ENCODE results near the gene VWA3B.

VWA3B gene

DNA sequence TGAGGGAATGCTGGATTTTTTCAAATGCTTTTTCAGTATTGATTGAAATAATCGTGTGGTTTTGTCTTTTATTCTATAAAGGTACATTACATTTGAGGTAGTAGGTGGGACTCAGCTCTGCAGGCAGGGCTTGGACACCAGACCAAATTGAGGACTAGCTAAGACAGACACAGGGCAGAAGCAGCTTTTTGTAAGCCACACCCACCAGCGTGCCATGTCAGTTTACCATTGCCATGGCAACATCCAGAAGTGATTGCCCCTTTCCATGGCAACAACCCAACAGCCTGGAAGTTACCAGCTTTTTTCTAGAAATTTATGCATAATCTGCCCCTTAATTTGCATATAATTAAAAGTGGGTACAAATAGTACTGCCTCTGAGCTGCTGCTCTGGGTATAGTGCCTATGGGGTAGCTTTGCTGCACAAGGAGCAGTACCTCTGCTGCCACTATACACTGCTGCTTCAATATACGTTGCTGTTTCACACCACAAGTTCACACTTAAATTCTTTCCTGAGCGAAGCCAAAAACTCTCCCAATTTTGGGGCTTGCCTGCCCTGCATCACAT lies 23.6 kb upstream of the VWA3B start:
- H3K9ac ChIP-seq (ENCODE audit: low read depth, low read length): no peak overlapping the region
- H3K4me1 ChIP-seq (ENCODE audit: insufficient read depth, low read length): no peaks in the 10 kb centered on the region
- H3K9me3 ChIP-seq (ENCODE audit: insufficient read depth, low read depth, low read length): no peaks in the 10 kb centered on the region
- no peak overlapping the region for H3K27ac ChIP-seq (ENCODE audit: low read length)
- no peak overlapping the region for H3K4me3 ChIP-seq (ENCODE audit: low read length)
- H3K36me3 ChIP-seq (ENCODE audit: insufficient read depth, low read depth, low read length): no peaks in the 10 kb centered on the region
- no peaks in the 10 kb centered on the region for H3K27me3 ChIP-seq (ENCODE audit: insufficient read depth, low read length)

DNA sequence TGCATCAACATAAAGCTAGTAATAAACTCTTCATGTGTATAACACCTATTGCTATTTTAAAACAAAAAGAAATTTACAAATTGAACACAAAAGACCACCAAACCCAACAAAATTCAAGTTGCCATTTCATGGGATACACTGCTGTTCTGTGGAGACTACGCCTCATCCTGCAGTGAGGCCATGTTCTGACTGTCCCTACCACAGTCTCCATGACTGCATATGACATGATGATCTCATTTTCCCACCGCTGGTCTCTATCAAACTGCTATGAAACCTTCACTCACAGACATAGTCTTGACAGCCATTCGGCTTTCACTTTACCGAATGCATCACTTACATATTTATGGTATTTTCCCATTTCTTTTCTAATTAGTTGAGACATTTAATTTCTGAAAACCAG lies 21.2 kb upstream of the VWA3B start:
- Histone ChIP-seq H3K36me3 (ENCODE audit: insufficient read depth, low read depth, low read length) (no peaks in the 10 kb centered on the region), H3K27ac (ENCODE audit: low read length) (no peak overlapping the region), H3K9me3 (ENCODE audit: insufficient read depth, low read depth, low read length) (no peaks in the 10 kb centered on the region), H3K9ac (ENCODE audit: low read depth, low read length) (no peak overlapping the region), H3K4me3 (ENCODE audit: low read length) (no peak overlapping the region), H3K27me3 (ENCODE audit: insufficient read depth, low read length) (no peaks in the 10 kb centered on the region), H3K4me1 (ENCODE audit: insufficient read depth, low read length) (no peaks in the 10 kb centered on the region)

DNA sequence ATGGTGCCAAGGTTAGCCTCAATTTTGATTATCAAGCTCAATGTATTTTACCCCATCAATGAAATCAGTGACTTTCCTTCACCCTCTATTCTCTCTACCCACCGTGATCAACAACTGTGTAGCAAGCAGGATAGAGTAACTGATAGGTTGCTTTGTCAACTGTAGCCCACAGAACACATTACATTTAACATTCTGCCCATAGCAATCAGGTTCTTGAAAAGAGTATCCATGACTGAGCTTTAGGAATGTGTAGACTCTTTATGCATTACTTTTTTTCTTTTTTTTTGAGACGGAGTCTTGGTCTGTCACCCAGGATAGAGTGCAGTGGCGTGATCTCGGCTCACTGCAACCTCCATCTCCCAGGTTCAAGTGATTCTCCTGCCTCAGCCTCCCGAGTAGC lies 19.8 kb upstream of the VWA3B start:
- no peaks in the 10 kb centered on the region for H3K36me3 ChIP-seq (ENCODE audit: insufficient read depth, low read depth, low read length)
- H3K9me3 ChIP-seq (ENCODE audit: insufficient read depth, low read depth, low read length): no peaks in the 10 kb centered on the region
- no peaks in the 10 kb centered on the region for H3K4me1 ChIP-seq (ENCODE audit: insufficient read depth, low read length)
- H3K4me3 ChIP-seq (ENCODE audit: low read length): no peak overlapping the region
- H3K27me3 ChIP-seq (ENCODE audit: insufficient read depth, low read length): no peaks in the 10 kb centered on the region
- no peak overlapping the region for H3K9ac ChIP-seq (ENCODE audit: low read depth, low read length)
- no peak overlapping the region for H3K27ac ChIP-seq (ENCODE audit: low read length)

- H3K4me1 ChIP-seq (ENCODE audit: insufficient read depth, low read length): no peaks in the 10 kb centered on the region
- H3K27ac ChIP-seq (ENCODE audit: low read length): no peak overlapping the region
- H3K36me3 ChIP-seq (ENCODE audit: insufficient read depth, low read depth, low read length): no peaks in the 10 kb centered on the region
- no peak overlapping the region for H3K4me3 ChIP-seq (ENCODE audit: low read length)
- H3K9ac ChIP-seq (ENCODE audit: low read depth, low read length): no peak overlapping the region
- no peaks in the 10 kb centered on the region for H3K9me3 ChIP-seq (ENCODE audit: insufficient read depth, low read depth, low read length)
- H3K27me3 ChIP-seq (ENCODE audit: insufficient read depth, low read length): no peaks in the 10 kb centered on the region
Measured at GRCh38 chr2:98070081-98070480, 16.9 kb upstream of the VWA3B start.

DNA sequence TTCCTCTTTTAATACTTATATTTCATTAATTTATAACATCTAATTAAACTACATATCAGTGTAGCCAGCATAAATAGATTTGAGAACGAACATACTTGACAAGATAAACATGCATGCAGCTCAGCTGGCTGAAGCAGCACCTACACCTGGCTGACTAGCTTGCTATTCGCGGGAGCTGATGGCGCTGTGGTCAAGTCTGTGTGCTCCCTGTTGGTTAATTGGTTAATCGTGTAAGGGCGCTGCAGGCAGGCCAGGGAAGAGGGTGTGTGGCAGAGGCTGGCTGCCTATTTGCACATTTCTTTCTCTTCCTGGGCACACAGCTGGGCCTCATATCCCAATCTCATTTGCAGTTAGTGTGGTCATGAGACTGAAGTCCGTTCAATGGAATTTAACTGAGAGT lies 14.5 kb upstream of the VWA3B start:
- Histone ChIP-seq H3K9me3 (ENCODE audit: insufficient read depth, low read depth, low read length) (no peaks in the 10 kb centered on the region), H3K9ac (ENCODE audit: low read depth, low read length) (no peak overlapping the region), H3K27me3 (ENCODE audit: insufficient read depth, low read length) (no peaks in the 10 kb centered on the region), H3K36me3 (ENCODE audit: insufficient read depth, low read depth, low read length) (no peaks in the 10 kb centered on the region), H3K4me3 (ENCODE audit: low read length) (no peak overlapping the region), H3K27ac (ENCODE audit: low read length) (no peak overlapping the region), H3K4me1 (ENCODE audit: insufficient read depth, low read length) (no peaks in the 10 kb centered on the region)

- Histone ChIP-seq H3K27ac (ENCODE audit: low read length) (no peak overlapping the region), H3K27me3 (ENCODE audit: insufficient read depth, low read length) (no peaks in the 10 kb centered on the region), H3K9me3 (ENCODE audit: insufficient read depth, low read depth, low read length) (no peaks in the 10 kb centered on the region), H3K36me3 (ENCODE audit: insufficient read depth, low read depth, low read length) (no peaks in the 10 kb centered on the region), H3K4me3 (ENCODE audit: low read length) (no peak overlapping the region), H3K4me1 (ENCODE audit: insufficient read depth, low read length) (no peaks in the 10 kb centered on the region), H3K9ac (ENCODE audit: low read depth, low read length) (no peak overlapping the region)
Measured at GRCh38 chr2:98078701-98079100, 8.3 kb upstream of the VWA3B start.

- Histone ChIP-seq H3K27ac (ENCODE audit: low read length) (no peak overlapping the region), H3K9me3 (ENCODE audit: insufficient read depth, low read depth, low read length) (no peaks in the 10 kb centered on the region), H3K36me3 (ENCODE audit: insufficient read depth, low read depth, low read length) (no peaks in the 10 kb centered on the region), H3K4me1 (ENCODE audit: insufficient read depth, low read length) (0 out of 2 replicates have a peak, but pooled peaks cover 2% of the 10 kb centered on the region), H3K27me3 (ENCODE audit: insufficient read depth, low read length) (peaks cover 51% of the 10 kb centered on the region), H3K4me3 (ENCODE audit: low read length) (no peak overlapping the region), H3K9ac (ENCODE audit: low read depth, low read length) (no peak overlapping the region)
Measured at GRCh38 chr2:98084151-98084868, 2.7 kb upstream of the VWA3B start.

DNA sequence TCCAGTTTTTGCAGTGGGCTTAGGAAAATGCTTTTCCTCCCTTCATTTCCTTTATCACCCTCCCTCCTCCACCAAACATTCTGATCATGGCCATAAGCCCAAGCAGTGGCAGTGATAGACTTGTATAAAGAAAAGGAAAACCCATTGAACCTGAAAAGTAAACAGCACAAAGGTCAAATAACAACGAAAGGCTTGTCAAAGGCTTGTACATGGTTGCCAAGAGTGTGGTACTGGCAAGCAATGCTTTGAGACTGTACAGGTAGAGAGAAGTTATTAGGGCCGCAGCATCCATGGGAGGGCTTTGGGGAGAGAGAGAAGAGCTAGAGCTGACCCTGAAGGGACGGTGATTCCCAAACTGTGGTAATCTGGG lies 2.1 kb upstream of the VWA3B start:
- Histone ChIP-seq H3K36me3 (ENCODE audit: insufficient read depth, low read depth, low read length) (no peaks in the 10 kb centered on the region), H3K9me3 (ENCODE audit: insufficient read depth, low read depth, low read length) (no peaks in the 10 kb centered on the region), H3K9ac (ENCODE audit: low read depth, low read length) (no peak overlapping the region), H3K27me3 (ENCODE audit: insufficient read depth, low read length) (peaks cover 51% of the 10 kb centered on the region), H3K4me1 (ENCODE audit: insufficient read depth, low read length) (0 out of 2 replicates have a peak, but pooled peaks cover 2% of the 10 kb centered on the region), H3K4me3 (ENCODE audit: low read length) (no peak overlapping the region), H3K27ac (ENCODE audit: low read length) (no peak overlapping the region)

DNA sequence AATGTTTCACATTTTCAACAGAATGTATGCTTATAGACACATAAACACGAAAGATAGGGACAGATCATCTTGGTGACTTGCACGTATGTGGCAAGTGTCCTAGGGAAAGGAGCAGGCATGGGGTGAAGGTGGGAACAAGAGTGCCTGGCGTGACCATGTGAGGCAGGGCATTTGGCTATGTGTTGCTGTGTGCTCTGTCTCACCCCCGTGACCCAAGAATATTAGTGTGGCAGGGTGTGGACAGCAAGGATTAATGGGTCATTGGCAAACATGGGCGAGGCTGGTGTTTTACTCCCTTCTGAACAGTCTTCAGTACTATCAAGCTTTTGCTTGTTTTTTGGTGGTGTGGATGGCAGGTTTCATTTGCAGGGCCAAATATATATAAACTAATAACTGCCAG lies 1.3 kb upstream of the VWA3B start:
- peaks cover 51% of the 10 kb centered on the region for H3K27me3 ChIP-seq (ENCODE audit: insufficient read depth, low read length)
- H3K9me3 ChIP-seq (ENCODE audit: insufficient read depth, low read depth, low read length): no peaks in the 10 kb centered on the region
- H3K9ac ChIP-seq (ENCODE audit: low read depth, low read length): no peak overlapping the region
- no peak overlapping the region for H3K27ac ChIP-seq (ENCODE audit: low read length)
- H3K4me3 ChIP-seq (ENCODE audit: low read length): no peak overlapping the region
- H3K4me1 ChIP-seq (ENCODE audit: insufficient read depth, low read length): 0 out of 2 replicates have a peak, but pooled peaks cover 2% of the 10 kb centered on the region
- H3K36me3 ChIP-seq (ENCODE audit: insufficient read depth, low read depth, low read length): no peaks in the 10 kb centered on the region

GRCh38 chr2:98087447-98088020 lies 567 bp downstream of the VWA3B start:
- peaks cover 51% of the 10 kb centered on the region for H3K27me3 ChIP-seq (ENCODE audit: insufficient read depth, low read length)
- no peak overlapping the region for H3K9ac ChIP-seq (ENCODE audit: low read depth, low read length)
- no peak overlapping the region for H3K27ac ChIP-seq (ENCODE audit: low read length)
- H3K4me3 ChIP-seq (ENCODE audit: low read length): peak overlapping the region; percentile 83
- no peaks in the 10 kb centered on the region for H3K9me3 ChIP-seq (ENCODE audit: insufficient read depth, low read depth, low read length)
- H3K36me3 ChIP-seq (ENCODE audit: insufficient read depth, low read depth, low read length): no peaks in the 10 kb centered on the region
- 0 out of 2 replicates have a peak, but pooled peaks cover 2% of the 10 kb centered on the region for H3K4me1 ChIP-seq (ENCODE audit: insufficient read depth, low read length)

DNA sequence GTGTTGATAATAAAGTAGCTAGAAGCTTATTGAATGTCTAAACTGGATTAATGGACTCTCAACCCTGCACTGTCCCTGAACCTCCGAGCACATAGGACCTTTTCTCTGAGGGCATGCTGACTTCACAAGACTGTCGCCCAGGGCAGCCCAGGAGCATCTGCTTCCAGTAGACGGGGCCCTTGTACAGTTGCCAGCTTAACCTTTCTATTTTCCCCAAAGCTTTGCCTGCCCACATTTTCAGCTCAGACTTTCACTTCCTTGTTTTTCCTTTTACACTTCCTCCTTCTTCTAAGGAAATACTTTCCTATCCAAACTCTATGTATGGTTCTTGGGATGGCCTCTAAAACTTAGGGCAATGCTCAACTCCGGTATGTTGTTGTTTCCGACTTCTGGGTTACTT lies 1.3 kb downstream of the VWA3B start:
- Histone ChIP-seq H3K9ac (ENCODE audit: low read depth, low read length) (no peak overlapping the region), H3K4me3 (ENCODE audit: low read length) (no peak overlapping the region), H3K27me3 (ENCODE audit: insufficient read depth, low read length) (peaks cover 51% of the 10 kb centered on the region), H3K9me3 (ENCODE audit: insufficient read depth, low read depth, low read length) (no peaks in the 10 kb centered on the region), H3K36me3 (ENCODE audit: insufficient read depth, low read depth, low read length) (no peaks in the 10 kb centered on the region), H3K27ac (ENCODE audit: low read length) (no peak overlapping the region), H3K4me1 (ENCODE audit: insufficient read depth, low read length) (0 out of 2 replicates have a peak, but pooled peaks cover 2% of the 10 kb centered on the region)

GRCh38 chr2:98089941-98090340 lies 3.0 kb downstream of the VWA3B start:
- H3K36me3 ChIP-seq (ENCODE audit: insufficient read depth, low read depth, low read length): no peaks in the 10 kb centered on the region
- no peak overlapping the region for H3K27ac ChIP-seq (ENCODE audit: low read length)
- H3K9me3 ChIP-seq (ENCODE audit: insufficient read depth, low read depth, low read length): no peaks in the 10 kb centered on the region
- no peak overlapping the region for H3K9ac ChIP-seq (ENCODE audit: low read depth, low read length)
- H3K27me3 ChIP-seq (ENCODE audit: insufficient read depth, low read length): peaks cover 42% of the 10 kb centered on the region
- no peak overlapping the region for H3K4me3 ChIP-seq (ENCODE audit: low read length)
- 0 out of 2 replicates have a peak, but pooled peaks cover 2% of the 10 kb centered on the region for H3K4me1 ChIP-seq (ENCODE audit: insufficient read depth, low read length)
